ENCODE measurements around the gene MREG. TPM values are rescaled to one million over a fixed set of nuclear protein-coding genes. Genes with fewer than 3 reads are reported as not detected.

The MREG gene
- total RNA-seq, 1 experiment from 2014 or later = 16.9 TPM

DNA sequence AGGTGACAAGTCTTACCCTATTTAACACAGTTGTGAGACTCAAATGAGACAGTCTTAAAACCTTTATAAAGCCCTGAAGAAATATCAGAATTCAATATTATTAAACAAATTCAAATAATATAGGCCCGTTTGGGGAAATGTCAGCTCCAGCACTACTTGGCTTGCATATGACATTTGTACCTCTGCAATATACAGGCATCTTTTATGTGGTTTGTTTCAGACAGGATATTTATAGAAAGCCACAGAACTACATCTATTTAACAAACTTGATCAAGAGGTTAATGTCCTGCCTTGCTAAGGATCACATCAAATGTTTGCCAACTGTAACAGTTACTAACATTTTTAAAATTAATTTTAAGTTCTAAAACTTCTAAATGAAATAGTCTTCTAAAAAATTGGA, 3.2 kb upstream of the MREG start (continued):
- TF ChIP-seq, protein P1, sequence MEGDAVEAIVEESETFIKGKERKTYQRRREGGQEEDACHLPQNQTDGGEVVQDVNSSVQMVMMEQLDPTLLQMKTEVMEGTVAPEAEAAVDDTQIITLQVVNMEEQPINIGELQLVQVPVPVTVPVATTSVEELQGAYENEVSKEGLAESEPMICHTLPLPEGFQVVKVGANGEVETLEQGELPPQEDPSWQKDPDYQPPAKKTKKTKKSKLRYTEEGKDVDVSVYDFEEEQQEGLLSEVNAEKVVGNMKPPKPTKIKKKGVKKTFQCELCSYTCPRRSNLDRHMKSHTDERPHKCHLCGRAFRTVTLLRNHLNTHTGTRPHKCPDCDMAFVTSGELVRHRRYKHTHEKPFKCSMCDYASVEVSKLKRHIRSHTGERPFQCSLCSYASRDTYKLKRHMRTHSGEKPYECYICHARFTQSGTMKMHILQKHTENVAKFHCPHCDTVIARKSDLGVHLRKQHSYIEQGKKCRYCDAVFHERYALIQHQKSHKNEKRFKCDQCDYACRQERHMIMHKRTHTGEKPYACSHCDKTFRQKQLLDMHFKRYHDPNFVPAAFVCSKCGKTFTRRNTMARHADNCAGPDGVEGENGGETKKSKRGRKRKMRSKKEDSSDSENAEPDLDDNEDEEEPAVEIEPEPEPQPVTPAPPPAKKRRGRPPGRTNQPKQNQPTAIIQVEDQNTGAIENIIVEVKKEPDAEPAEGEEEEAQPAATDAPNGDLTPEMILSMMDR (IDR thresholded peaks at IDR 0.05 in 2 of 3, conservative IDR thresholded peaks at IDR 0.05 in 1 of 3; ENCODE audit: borderline replicate concordance in 1 of 3, insufficient read depth in 1 of 3, low read depth in 2 of 3, low read length in 2 of 3) = no peak
- TF ChIP-seq FOSL1 (IDR thresholded peaks at IDR 0.05; ENCODE audit: low read depth) (no peak), POLR2AphosphoS5 (IDR thresholded peaks at IDR 0.05; ENCODE audit: low read depth, low read length) (no peak), RAD21 (IDR thresholded peaks at IDR 0.05; ENCODE audit: low read depth) (no peak)
- TF ChIP-seq, protein P2, sequence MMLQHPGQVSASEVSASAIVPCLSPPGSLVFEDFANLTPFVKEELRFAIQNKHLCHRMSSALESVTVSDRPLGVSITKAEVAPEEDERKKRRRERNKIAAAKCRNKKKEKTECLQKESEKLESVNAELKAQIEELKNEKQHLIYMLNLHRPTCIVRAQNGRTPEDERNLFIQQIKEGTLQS (IDR thresholded peaks at IDR 0.05) = no peak

DNA sequence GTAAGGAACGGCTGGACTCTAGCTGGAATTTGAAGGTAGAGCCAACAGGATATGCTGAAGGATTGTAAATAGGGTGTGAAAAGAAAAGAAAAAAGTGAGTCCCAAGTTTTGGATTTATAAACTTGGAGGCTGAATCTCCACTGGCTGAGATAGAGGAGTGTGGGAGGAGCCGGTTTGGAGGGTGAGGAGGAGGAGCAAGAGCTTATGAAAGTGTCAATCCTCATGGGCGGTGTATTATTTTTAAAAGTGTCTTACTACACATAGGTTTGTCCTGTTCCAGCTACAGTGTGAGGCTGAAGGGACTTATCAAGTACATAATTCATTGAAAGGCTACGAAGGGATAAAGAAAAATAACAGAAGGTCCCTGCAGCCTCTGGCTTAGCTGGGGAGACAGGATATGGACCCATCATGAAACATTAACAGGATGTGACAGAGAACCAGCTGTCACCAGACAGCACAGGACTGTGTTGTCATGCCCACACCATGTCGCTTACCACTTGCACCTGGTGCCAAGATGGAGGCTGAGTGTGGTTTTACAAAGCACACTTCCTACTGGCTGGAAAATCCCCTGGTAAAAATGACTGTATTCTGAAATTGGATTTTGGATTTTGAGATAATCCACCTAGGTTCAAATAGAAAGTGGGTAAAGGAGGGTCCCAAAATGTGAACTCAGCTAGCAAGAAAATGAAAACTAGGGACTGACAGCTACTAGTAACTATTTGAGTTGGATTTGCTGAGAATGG, 2.5 kb upstream of the MREG start:
- H3K4me1 ChIP-seq (ENCODE audit: control insufficient read depth in 1 of 2, insufficient read depth in 2 of 2, low read length in 2 of 2) = peaks cover 12 to 24% of the 10 kb centered on the region in 2 experiments; a peak in 3 of 4 replicates
- CTCF ChIA-PET = interaction anchor here (1.2 to 1.7 kb wide), 2 partner anchors 9 kb away, joined by 3 to 5 read pairs; no protein-coding TSS in a partner anchor
- H3K9me3 ChIP-seq (ENCODE audit: control insufficient read depth in 1 of 2, insufficient read depth in 1 of 2, low read depth in 1 of 2, low read length in 2 of 2) = no peaks in the 10 kb centered on the region
- intact Hi-C loops (cut with micrococcal nuclease) = no loop called here
- no peak overlapping the region for H3K4me3 ChIP-seq (replicated peaks in 1 of 2; ENCODE audit: low read depth in 1 of 2, low read length in 2 of 2)
- H3K4me2 ChIP-seq (ENCODE audit: low read length) = no peak overlapping the region
- RAD21 ChIA-PET (ENCODE audit: low non-redundant PET in 1 of 2, low total read pairs in 2 of 2, uncharacterized antibody in 2 of 2, unreplicated experiment in 2 of 2) = no interaction called here
- no TSS peak for BruUV-seq (replicated peaks)
- no peaks in the 10 kb centered on the region for H3K27me3 ChIP-seq (ENCODE audit: insufficient read depth, low read length)
- no peaks in the 10 kb centered on the region for H3K9me2 ChIP-seq (ENCODE audit: insufficient read depth)
- H4K20me1 ChIP-seq (ENCODE audit: insufficient read depth) = no peaks in the 10 kb centered on the region
- H3K27ac ChIP-seq (ENCODE audit: low read depth, low read length) = no peak overlapping the region
- DNase-seq (ENCODE audit: low read depth, low spot score) = no peak
- peaks cover 20% of the 10 kb centered on the region for H3K79me2 ChIP-seq (ENCODE audit: insufficient read depth, low read length)
- no peak overlapping the region for H2AFZ ChIP-seq (ENCODE audit: low read depth, low read length, poor library complexity, severe bottlenecking)
- no peak for ATAC-seq
- no peaks in the 10 kb centered on the region for H3K36me3 ChIP-seq (ENCODE audit: control insufficient read depth in 1 of 2, insufficient read depth in 2 of 2, low read length in 2 of 2)
- no peak overlapping the region for H3K9ac ChIP-seq (ENCODE audit: low read length)
- POLR2A ChIA-PET = no interaction called here
- TF ChIP-seq, protein P3, sequence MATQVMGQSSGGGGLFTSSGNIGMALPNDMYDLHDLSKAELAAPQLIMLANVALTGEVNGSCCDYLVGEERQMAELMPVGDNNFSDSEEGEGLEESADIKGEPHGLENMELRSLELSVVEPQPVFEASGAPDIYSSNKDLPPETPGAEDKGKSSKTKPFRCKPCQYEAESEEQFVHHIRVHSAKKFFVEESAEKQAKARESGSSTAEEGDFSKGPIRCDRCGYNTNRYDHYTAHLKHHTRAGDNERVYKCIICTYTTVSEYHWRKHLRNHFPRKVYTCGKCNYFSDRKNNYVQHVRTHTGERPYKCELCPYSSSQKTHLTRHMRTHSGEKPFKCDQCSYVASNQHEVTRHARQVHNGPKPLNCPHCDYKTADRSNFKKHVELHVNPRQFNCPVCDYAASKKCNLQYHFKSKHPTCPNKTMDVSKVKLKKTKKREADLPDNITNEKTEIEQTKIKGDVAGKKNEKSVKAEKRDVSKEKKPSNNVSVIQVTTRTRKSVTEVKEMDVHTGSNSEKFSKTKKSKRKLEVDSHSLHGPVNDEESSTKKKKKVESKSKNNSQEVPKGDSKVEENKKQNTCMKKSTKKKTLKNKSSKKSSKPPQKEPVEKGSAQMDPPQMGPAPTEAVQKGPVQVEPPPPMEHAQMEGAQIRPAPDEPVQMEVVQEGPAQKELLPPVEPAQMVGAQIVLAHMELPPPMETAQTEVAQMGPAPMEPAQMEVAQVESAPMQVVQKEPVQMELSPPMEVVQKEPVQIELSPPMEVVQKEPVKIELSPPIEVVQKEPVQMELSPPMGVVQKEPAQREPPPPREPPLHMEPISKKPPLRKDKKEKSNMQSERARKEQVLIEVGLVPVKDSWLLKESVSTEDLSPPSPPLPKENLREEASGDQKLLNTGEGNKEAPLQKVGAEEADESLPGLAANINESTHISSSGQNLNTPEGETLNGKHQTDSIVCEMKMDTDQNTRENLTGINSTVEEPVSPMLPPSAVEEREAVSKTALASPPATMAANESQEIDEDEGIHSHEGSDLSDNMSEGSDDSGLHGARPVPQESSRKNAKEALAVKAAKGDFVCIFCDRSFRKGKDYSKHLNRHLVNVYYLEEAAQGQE (IDR thresholded peaks at IDR 0.05; ENCODE audit: low read depth) = no peak
- no peak for TF ChIP-seq SIN3A (IDR thresholded peaks at IDR 0.05; ENCODE audit: low read depth)
- TF ChIP-seq CBX3 (IDR thresholded peaks at IDR 0.05; ENCODE audit: low read depth) = no peak
- no peak for TF ChIP-seq CEBPB (IDR thresholded peaks at IDR 0.05; ENCODE audit: low read depth)
- TF ChIP-seq, protein P4, sequence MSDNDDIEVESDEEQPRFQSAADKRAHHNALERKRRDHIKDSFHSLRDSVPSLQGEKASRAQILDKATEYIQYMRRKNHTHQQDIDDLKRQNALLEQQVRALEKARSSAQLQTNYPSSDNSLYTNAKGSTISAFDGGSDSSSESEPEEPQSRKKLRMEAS (IDR thresholded peaks at IDR 0.05) = no peak
- TF ChIP-seq RAD21 (IDR thresholded peaks at IDR 0.05; ENCODE audit: low read depth) = no peak
- no peak for TF ChIP-seq JUND (IDR thresholded peaks at IDR 0.05)
- TF ChIP-seq ZFX (IDR thresholded peaks at IDR 0.05) = no peak
- TF ChIP-seq POLR2A (IDR thresholded peaks at IDR 0.05; ENCODE audit: borderline replicate concordance, extremely low read depth, insufficient read depth, insufficient read length) = no peak
- no peak for TF ChIP-seq YY1 (IDR thresholded peaks at IDR 0.05; ENCODE audit: extremely low read depth, insufficient replicate concordance, low read depth, low read length)
- TF ChIP-seq SP1 (IDR thresholded peaks at IDR 0.05; ENCODE audit: low read depth) = no peak
- TF ChIP-seq EZH2 (IDR thresholded peaks at IDR 0.05) = no peak
- TF ChIP-seq EGR1 (IDR thresholded peaks at IDR 0.05; ENCODE audit: low read depth) = no peak
- no peak for TF ChIP-seq POLR2AphosphoS5 (IDR thresholded peaks at IDR 0.05; ENCODE audit: low read depth, low read length)
- no peak for TF ChIP-seq TCF7L2 (IDR thresholded peaks at IDR 0.05; ENCODE audit: borderline replicate concordance, extremely low read depth, insufficient read depth, insufficient read length)
- TF ChIP-seq ZNF274 (IDR thresholded peaks at IDR 0.05; ENCODE audit: low read depth, low read length) = no peak
- TF ChIP-seq, protein P2 (IDR thresholded peaks at IDR 0.05) = no peak
- no peak for TF ChIP-seq FOSL1 (IDR thresholded peaks at IDR 0.05; ENCODE audit: low read depth)
- no peak for TF ChIP-seq ELF1 (IDR thresholded peaks at IDR 0.05; ENCODE audit: borderline replicate concordance, low read depth)

Measured in HCT116 (cell line).